GM18873 (cell line): Measurements from ENCODE around the gene PCDHGA11.
A peak's percentile ranks its signal among the peaks of the same experiment; 100 is the strongest.
"Not testable (repeated sequence)": the region's sequence is repeated elsewhere in the genome, so short reads cannot be mapped to it uniquely, and the experiment has no call there.

Experiments
- ATAC-seq: cut with Tn5 transposase; IDR thresholded peaks from one replicate; pipeline ENCODE4 v1.9.1; 2021; ENCODE audit warnings: mild to moderate bottlenecking, moderate library complexity, moderate number of reproducible peaks; ENCODE audit not compliant: unreplicated experiment, low FRiP score

PCDHGA11 gene

DNA sequence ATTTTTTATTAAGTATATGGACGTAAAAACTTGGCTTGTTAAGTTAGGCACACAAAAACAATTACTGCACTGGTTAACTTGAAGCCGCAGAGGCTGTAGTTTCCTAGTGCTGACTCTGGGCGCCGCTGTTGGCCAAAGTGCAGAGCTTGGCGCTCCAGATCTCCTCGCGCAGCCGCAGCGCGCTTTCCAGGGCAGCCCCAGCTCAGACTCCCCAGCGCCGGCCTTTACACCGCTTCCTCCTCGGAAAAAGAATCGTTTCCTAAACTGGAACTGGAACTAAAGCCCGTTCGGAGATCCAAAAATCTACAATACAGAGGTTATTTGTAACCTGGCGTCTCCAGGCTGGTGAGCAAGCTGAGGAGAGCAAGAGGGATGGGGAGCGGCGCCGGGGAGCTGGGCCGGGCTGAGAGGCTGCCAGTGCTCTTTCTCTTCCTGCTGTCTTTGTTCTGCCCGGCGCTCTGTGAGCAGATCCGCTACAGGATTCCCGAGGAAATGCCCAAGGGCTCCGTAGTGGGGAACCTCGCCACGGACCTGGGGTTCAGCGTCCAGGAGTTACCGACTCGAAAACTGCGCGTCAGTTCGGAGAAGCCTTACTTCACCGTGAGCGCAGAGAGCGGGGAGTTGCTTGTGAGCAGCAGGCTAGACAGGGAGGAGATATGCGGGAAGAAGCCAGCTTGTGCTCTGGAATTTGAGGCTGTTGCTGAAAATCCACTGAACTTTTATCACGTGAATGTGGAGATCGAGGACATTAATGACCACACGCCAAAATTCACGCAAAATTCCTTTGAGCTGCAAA lies 22.9 kb upstream of the PCDHGA11 start, which contains the start of gene PCDHGB5:
PCDHGB5 (plus strand) TSS at position 192 of the 796 bp plus-strand sequence; CDS start at position 373, 181 bp downstream.
- not testable (repeated sequence) for ATAC-seq

GRCh38 chr5:141398608-141399007 lies 22.2 kb upstream of the PCDHGA11 start:
- no peak for ATAC-seq

DNA sequence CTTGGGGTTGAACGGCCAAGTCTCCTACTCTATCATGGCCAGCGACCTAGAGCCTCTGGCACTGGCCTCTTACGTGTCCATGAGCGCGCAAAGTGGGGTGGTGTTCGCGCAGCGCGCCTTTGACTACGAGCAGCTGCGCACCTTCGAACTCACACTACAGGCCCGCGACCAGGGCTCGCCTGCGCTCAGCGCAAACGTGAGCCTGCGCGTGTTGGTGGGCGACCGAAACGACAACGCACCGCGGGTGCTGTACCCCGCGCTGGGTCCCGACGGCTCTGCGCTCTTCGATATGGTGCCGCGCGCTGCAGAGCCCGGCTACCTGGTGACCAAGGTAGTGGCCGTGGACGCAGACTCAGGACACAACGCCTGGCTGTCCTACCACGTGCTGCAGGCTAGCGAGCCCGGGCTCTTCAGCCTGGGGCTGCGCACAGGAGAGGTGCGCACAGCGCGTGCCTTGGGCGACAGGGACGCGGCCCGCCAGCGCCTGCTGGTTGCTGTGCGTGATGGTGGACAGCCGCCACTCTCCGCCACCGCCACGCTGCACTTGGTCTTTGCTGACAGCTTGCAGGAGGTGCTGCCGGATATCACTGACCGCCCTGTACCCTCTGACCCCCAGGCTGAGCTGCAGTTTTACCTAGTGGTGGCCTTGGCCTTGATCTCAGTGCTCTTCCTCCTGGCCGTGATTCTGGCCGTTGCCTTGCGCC lies 21.1 kb upstream of the PCDHGA11 start:
- ATAC-seq = no peak

- no peak for ATAC-seq
Measured at GRCh38 chr5:141402553-141403243, 18.2 kb upstream of the PCDHGA11 start, which contains the start of gene PCDHGA9. Gene PCDHGA9 (plus strand): TSS chr5:141402778. CDS start chr5:141402953, 175 bp downstream.

DNA sequence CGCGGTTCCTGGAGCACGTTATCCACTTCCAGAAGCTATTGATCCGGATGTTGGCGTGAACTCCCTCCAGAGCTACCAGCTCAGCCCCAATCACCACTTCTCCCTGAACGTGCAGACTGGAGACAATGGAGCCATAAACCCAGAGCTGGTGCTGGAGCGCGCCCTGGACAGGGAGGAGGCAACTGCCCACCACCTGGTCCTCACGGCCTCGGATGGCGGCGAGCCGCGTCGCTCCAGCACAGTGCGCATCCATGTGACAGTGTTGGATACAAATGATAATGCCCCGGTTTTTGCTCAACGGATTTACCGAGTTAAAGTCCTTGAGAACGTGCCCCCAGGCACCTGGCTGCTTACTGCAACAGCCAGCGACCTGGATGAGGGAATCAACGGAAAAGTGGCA lies 17.5 kb upstream of the PCDHGA11 start:
- ATAC-seq = no peak

- ATAC-seq = peak; percentile 67
Measured at GRCh38 chr5:141407790-141408505, 12.9 kb upstream of the PCDHGA11 start, which contains the start of gene PCDHGB6. Gene PCDHGB6 (plus strand): TSS chr5:141408021. CDS start chr5:141408203, 182 bp downstream.

GRCh38 chr5:141409598-141410306 lies 11.1 kb upstream of the PCDHGA11 start:
- no peak for ATAC-seq

DNA sequence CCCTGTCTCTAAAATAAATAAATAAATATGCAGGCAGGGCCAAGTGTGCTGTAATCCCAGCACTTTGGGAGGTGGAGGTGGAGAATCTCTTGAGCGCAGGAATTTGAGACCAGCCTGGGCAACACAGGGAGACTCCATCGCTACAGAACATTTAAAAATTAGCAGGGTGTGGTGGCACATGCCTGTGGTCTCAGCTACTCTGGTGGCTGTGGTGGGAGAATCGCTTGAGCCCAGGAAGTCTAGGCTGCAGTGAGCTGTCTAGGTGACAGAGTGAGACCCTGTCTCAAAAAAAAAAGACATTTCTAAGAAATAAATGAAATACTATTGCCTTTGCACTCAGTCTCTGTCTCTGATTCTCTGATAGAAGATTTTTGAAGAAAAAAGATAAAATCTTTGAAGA lies 9.3 kb upstream of the PCDHGA11 start:
- ATAC-seq = no peak

DNA sequence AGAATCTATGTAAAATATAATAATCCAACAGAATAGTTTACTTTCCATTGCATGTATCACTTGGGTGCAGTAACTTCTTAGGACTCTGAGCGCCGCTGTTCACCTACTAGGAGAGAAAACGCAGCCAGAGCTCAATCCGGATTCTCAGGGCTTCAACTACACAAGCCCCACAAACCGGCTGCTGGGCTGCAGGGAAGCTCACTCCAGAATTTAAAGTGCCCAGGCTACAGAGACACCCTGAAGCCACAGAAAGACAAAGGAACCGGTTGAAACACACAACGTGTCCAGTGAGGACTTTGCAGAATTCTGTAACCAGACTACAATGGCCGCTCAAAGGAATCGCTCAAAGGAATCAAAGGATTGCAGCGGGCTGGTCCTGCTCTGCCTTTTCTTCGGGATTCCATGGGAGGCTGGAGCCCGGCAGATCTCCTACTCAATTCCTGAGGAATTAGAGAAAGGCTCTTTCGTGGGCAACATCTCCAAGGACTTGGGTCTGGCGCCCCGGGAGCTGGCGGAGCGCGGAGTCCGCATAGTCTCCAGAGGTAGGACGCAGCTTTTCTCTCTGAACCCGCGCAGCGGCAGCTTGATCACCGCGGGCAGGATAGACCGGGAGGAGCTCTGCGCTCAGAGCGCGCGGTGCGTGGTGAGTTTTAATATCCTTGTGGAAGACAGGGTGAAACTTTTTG lies 7.9 kb upstream of the PCDHGA11 start, which contains the start of gene PCDHGA10:
PCDHGA10 (plus strand) TSS at position 134 of the 686 bp plus-strand sequence; CDS start at position 323, 189 bp downstream.
- peak; percentile 65 for ATAC-seq

GRCh38 chr5:141413540-141414069 lies 7.2 kb upstream of the PCDHGA11 start:
- no peak for ATAC-seq

GRCh38 chr5:141414548-141415274 lies 6.1 kb upstream of the PCDHGA11 start:
- ATAC-seq = not testable (repeated sequence)

GRCh38 chr5:141415275-141415618 lies 5.6 kb upstream of the PCDHGA11 start:
- not testable (repeated sequence) for ATAC-seq

GRCh38 chr5:141417494-141418172 lies 3.2 kb upstream of the PCDHGA11 start, which contains the start of gene PCDHGB7:
Gene PCDHGB7 (plus strand): TSS chr5:141417677. CDS start chr5:141417860, 183 bp downstream.
- peak; percentile 63 for ATAC-seq

DNA sequence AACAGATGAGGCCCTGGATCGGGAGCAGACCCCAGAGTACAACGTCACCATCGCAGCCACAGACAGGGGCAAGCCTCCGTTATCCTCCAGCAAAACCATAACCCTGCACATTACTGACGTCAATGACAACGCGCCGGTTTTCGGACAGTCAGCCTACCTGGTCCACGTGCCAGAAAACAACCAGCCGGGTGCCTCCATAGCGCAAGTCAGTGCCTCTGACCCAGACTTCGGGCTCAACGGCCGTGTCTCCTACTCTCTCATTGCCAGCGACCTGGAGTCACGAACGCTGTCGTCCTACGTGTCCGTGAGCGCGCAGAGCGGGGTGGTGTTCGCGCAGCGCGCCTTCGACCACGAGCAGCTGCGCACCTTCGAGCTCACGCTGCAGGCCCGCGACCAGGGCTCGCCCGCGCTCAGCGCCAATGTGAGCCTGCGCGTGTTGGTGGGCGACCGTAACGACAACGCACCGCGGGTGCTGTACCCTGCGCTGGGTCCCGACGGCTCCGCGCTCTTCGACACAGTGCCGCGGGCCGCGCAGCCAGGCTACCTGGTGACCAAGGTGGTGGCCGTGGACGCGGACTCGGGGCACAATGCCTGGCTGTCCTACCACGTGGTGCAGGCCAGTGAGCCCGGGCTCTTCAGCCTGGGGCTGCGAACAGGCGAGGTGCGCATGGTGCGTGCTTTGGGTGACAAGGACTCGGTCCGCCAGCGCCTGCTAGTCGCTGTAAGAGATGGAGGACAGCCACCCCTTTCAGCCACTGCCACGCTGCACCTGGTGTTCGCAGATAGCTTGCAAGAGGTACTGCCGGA lies 1.6 kb upstream of the PCDHGA11 start:
- ATAC-seq = no peak

GRCh38 chr5:141421489-141421855 lies 621 bp downstream of the PCDHGA11 start:
- no peak for ATAC-seq

DNA sequence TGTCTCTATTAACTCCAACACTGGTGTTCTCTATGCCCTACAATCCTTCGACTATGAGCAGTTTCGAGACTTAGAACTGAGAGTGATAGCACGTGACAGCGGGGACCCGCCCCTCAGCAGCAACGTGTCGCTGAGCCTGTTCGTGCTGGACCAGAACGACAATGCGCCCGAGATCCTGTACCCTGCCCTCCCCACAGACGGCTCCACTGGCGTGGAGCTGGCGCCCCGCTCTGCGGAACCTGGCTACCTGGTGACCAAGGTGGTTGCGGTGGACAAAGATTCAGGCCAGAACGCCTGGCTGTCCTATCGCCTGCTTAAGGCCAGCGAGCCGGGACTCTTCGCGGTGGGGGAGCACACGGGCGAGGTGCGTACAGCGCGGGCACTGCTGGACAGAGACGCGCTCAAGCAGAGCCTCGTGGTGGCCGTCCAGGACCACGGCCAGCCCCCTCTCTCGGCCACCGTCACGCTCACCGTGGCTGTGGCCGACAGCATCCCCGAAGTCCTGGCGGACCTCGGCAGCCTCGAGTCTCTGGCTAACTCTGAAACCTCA lies 2.0 kb downstream of the PCDHGA11 start:
- no peak for ATAC-seq
